Hepatocyte (in vitro differentiated cells): ENCODE measurements around the gene RIMBP2. TPM values are rescaled to one million over a fixed set of nuclear protein-coding genes. Genes with fewer than 3 reads are reported as not detected.

Experiments
- DNase-seq: peaks from one replicate; pipeline ENCODE4 v3.0.0-alpha.2; 2016; ENCODE audit warnings: low spot score
- H2AFZ ChIP-seq: fragments of 200-600 bp; sonication (generic); 2 replicates; pipeline ENCODE4 v1.6.0; 2016; ENCODE audit warnings: antibody characterized with exemption, mild to moderate bottlenecking
- H3K27ac ChIP-seq: fragments of 200-600 bp; sonication (generic); 2 replicates; pipeline ENCODE4 v1.5.1; 2016; ENCODE audit warnings: mild to moderate bottlenecking
- H3K27me3 ChIP-seq: fragments of 200-600 bp; sonication (generic); 2 replicates; pipeline ENCODE4 v1.6.1; 2016
- H3K36me3 ChIP-seq: fragments of 200-600 bp; sonication (generic); replicated peaks from 2 replicates; pipeline ENCODE4 v1.5.1; 2016; ENCODE audit warnings: low read depth; ENCODE audit not compliant: insufficient read depth
- H3K4me1 ChIP-seq: fragments of 200-600 bp; sonication (generic); 2 replicates; pipeline ENCODE4 v1.5.1; 2016; ENCODE audit warnings: mild to moderate bottlenecking, moderate library complexity; ENCODE audit not compliant: insufficient read depth
- H3K4me2 ChIP-seq: fragments of 200-600 bp; sonication (generic); 2 replicates; pipeline ENCODE4 v1.6.0; 2016
- H3K4me3 ChIP-seq: fragments of 200-600 bp; sonication (generic); 2 replicates; pipeline ENCODE4 v1.5.1; 2016; ENCODE audit warnings: mild to moderate bottlenecking
- H3K79me2 ChIP-seq: fragments of 200-600 bp; sonication (generic); 2 replicates; pipeline ENCODE4 v1.6.0; 2017; ENCODE audit warnings: mild to moderate bottlenecking
- H3K9me2 ChIP-seq: fragments of 200-600 bp; sonication (generic); replicated peaks from 2 replicates; pipeline ENCODE4 v1.6.0; 2017; ENCODE audit warnings: mild to moderate bottlenecking; ENCODE audit not compliant: insufficient read depth
- H3K9me3 ChIP-seq: fragments of 200-600 bp; sonication (generic); 2 replicates; pipeline ENCODE4 v1.5.1; 2016; ENCODE audit warnings: low read depth, mild to moderate bottlenecking
- H4K20me1 ChIP-seq: fragments of 200-600 bp; sonication (generic); 2 replicates; pipeline ENCODE4 v1.6.0; 2016; ENCODE audit warnings: mild to moderate bottlenecking; ENCODE audit not compliant: insufficient read depth, poor library complexity, severe bottlenecking
- CTCF ChIP-seq: fragments of 200-600 bp; sonication (generic); IDR thresholded peaks from 2 replicates; pipeline ENCODE4 v1.5.1; 2016; ENCODE audit warnings: antibody characterized with exemption, mild to moderate bottlenecking; ENCODE audit not compliant: poor library complexity
- EZH2 ChIP-seq: fragments of 200-600 bp; sonication (generic); IDR thresholded peaks from 2 replicates; pipeline ENCODE4 v1.6.1; 2016; ENCODE audit warnings: antibody characterized with exemption, mild to moderate bottlenecking, borderline replicate concordance
- EZH2phosphoT487 ChIP-seq: fragments of 200-600 bp; sonication (generic); IDR thresholded peaks from one replicate; pipeline ENCODE4 v1.6.1; 2018; ENCODE audit warnings: antibody characterized with exemption, mild to moderate bottlenecking, low read depth, moderate library complexity; ENCODE audit not compliant: unreplicated experiment, severe bottlenecking
- WGBS: methylation state at CpG from one replicate; pipeline ENCODE4 v1.1.6; 2016; ENCODE audit warnings: low lambda C conversion rate; ENCODE audit errors: missing lambda C conversion rate; 5-methylcytosine and 5-hydroxymethylcytosine counted together
- polyA plus RNA-seq: library from polyadenylated mRNA; unstranded; fragments of >200 nt; fragmentation: Nextera tagmentation; extraction: Ambion mirVana; gene quantifications from 2 replicates; pipeline ENCODE4 v1.2.1, GENCODE V29; 2016
- total RNA-seq: library from RNA; depleted of rRNA; stranded (reverse); fragments of >200 nt; gene quantifications from 2 replicates; pipeline ENCODE4 v1.2.3, GENCODE V29; 2014

RIMBP2 gene
- total and polyA plus RNA-seq, 2 experiments from 2014 or later = 2.5 to 4.4 TPM

- TF ChIP-seq EZH2phosphoT487 (no peak), EZH2 (no peak), CTCF (no peak)
- Histone ChIP-seq H3K79me2 (no peaks in the 10 kb centered on the region), H3K4me2 (no peak overlapping the region), H3K36me3 (no peaks in the 10 kb centered on the region), H4K20me1 (no peaks in the 10 kb centered on the region), H3K9me3 (no peaks in the 10 kb centered on the region), H3K27me3 (no peaks in the 10 kb centered on the region), H3K4me1 (peaks cover 5% of the 10 kb centered on the region), H3K9me2 (no peaks in the 10 kb centered on the region), H3K4me3 (no peak overlapping the region), H3K27ac (no peak overlapping the region), H2AFZ (no peak overlapping the region)
- WGBS = 74% methylated on average over 14 of the region's 14 CpGs
- DNase-seq = no peak
Observed at GRCh38 chr12:130685250-130685787, 30.8 kb downstream of the RIMBP2 start.

GRCh38 chr12:130683811-130684210 is 32.3 kb downstream of the RIMBP2 start:
- TF ChIP-seq EZH2phosphoT487 (no peak), EZH2 (no peak), CTCF (no peak)
- H3K4me3 ChIP-seq = no peak overlapping the region
- DNase-seq = no peak
- H3K79me2 ChIP-seq = no peaks in the 10 kb centered on the region
- no peaks in the 10 kb centered on the region for H4K20me1 ChIP-seq
- H3K9me2 ChIP-seq = no peaks in the 10 kb centered on the region
- no peak overlapping the region for H3K4me2 ChIP-seq
- no peak overlapping the region for H3K27ac ChIP-seq
- no peaks in the 10 kb centered on the region for H3K27me3 ChIP-seq
- no peak overlapping the region for H2AFZ ChIP-seq
- 52% methylated on average over 3 of the region's 3 CpGs for WGBS
- H3K9me3 ChIP-seq = no peaks in the 10 kb centered on the region
- peaks cover 5% of the 10 kb centered on the region for H3K4me1 ChIP-seq
- no peaks in the 10 kb centered on the region for H3K36me3 ChIP-seq

- no peaks in the 10 kb centered on the region for H3K9me2 ChIP-seq
- no peak overlapping the region for H3K27ac ChIP-seq
- no peak overlapping the region for H2AFZ ChIP-seq
- no peak for DNase-seq
- H3K36me3 ChIP-seq = no peaks in the 10 kb centered on the region
- no peak for TF ChIP-seq EZH2
- no peaks in the 10 kb centered on the region for H3K9me3 ChIP-seq
- no peak overlapping the region for H3K4me2 ChIP-seq
- H3K4me1 ChIP-seq = peaks cover 5% of the 10 kb centered on the region
- WGBS = 81% methylated on average over 7 of the region's 7 CpGs
- H3K4me3 ChIP-seq = no peak overlapping the region
- no peaks in the 10 kb centered on the region for H4K20me1 ChIP-seq
- no peaks in the 10 kb centered on the region for H3K79me2 ChIP-seq
- no peaks in the 10 kb centered on the region for H3K27me3 ChIP-seq
Observed at GRCh38 chr12:130683080-130683479, 33.0 kb downstream of the RIMBP2 start.

- Histone ChIP-seq H3K27me3 (no peaks in the 10 kb centered on the region), H2AFZ (no peak overlapping the region), H3K4me3 (no peak overlapping the region), H3K4me1 (peaks cover 5% of the 10 kb centered on the region), H3K9me3 (no peaks in the 10 kb centered on the region), H3K9me2 (no peaks in the 10 kb centered on the region), H3K27ac (no peak overlapping the region), H4K20me1 (no peaks in the 10 kb centered on the region), H3K36me3 (no peaks in the 10 kb centered on the region), H3K4me2 (no peak overlapping the region), H3K79me2 (no peaks in the 10 kb centered on the region)
- WGBS = 91% methylated on average over 15 of the region's 15 CpGs
- DNase-seq = no peak
- no peak for TF ChIP-seq CTCF
- TF ChIP-seq EZH2 = no peak
- TF ChIP-seq EZH2phosphoT487 = no peak
Observed at GRCh38 chr12:130680451-130680990, 35.6 kb downstream of the RIMBP2 start.
